T-helper 2 cell treated with Interferon-gamma antibody and Interleukin-4, amounts not matched to agents 5 μg/mL and 100 μg/mL, for 36 hours (primary cell): Measurements from ENCODE around the gene CETP.

Source experiments
- DNase-seq: peaks from one replicate; pipeline ENCODE4 v3.0.0; 2021; ENCODE audit warnings: low spot score
- H3K27ac Mint-ChIP-seq: one replicate; pipeline ENCODE4 v1.8.0; 2021; ENCODE audit warnings: mild to moderate bottlenecking, mixed read lengths
- H3K27me3 Mint-ChIP-seq: one replicate; pipeline ENCODE4 v1.8.0; 2021; ENCODE audit warnings: low read depth, mixed read lengths
- H3K36me3 Mint-ChIP-seq: one replicate; pipeline ENCODE4 v1.8.0; 2021; ENCODE audit warnings: low read depth, mixed read lengths
- H3K4me1 Mint-ChIP-seq: one replicate; pipeline ENCODE4 v1.8.0; 2021; ENCODE audit warnings: low read depth, mixed read lengths
- H3K4me3 Mint-ChIP-seq: one replicate; pipeline ENCODE4 v1.8.0; 2022; ENCODE audit warnings: mild to moderate bottlenecking, moderate library complexity, mixed read lengths
- H3K9me3 Mint-ChIP-seq: one replicate; pipeline ENCODE4 v1.8.0; 2021; ENCODE audit warnings: mixed read lengths

CETP gene

DNA sequence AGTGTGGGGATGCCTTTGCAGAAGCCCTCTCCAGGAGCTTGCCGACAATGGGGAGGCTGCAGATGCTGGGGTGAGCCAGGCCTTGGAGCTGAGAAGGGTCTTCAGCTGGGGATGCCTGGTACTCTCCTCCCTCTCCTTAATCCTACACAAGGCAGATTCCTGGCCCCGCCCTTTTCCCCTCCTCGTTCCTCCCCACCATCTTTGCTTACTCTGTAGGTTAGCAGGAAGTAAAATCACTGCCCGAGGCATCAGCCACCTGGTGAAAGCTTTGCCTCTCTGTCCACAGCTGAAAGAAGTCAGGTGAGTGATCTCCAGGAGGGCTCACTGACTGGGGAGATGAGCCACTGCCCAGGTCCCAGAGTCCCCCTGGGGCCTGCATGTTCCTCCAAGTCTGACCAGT is 66.3 kb downstream of the CETP start:
- no peak overlapping the region for H3K4me3 Mint-ChIP-seq
- peaks cover 31% of the 10 kb centered on the region for H3K4me1 Mint-ChIP-seq
- no peak for DNase-seq

DNA sequence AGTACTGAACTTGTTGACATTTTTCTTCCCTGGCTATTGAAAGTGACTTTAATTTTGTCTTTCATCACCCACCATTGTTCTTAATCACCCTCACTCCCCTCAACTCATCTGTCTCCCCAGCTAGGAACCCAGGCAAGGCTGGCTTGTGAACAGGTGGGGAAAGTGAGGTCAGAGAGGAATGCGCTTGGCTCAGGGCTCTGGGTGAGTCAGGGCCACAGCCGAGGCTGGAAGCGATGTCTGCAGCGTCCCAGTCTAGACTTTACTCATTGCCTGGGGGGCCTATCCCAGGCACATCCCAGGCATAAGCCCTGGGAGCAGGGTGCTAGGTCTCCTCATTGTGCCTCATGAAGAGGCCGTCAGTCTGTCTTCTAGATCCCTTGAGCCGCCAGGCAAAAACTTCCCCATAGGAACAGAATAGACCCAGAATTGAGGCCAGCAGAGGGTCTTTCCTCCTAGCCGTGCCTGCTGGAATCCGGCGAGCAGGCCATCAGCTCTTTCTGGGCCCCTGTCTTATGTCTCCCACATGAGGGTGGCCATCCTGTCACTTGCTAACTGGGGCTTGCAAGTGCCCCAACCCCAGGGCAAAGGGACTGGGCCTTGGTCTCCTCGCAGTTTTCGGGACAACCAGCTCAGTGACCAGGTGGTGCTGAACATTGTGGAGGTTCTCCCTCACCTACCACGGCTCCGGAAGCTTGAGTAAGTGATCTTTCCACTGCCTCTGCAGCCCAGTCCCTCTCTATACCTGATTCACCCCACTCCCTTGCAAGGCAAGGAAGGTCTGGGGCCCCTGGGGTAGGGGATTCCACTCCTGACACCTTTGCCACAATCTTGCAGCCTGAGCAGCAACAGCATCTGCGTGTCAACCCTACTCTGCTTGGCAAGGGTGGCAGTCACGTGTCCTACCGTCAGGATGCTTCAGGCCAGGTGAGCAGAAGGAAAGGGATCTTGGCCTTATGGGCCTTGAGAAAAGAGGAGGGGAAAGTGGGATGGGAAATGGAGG is 67.7 kb downstream of the CETP start:
- peaks cover 23% of the 10 kb centered on the region for H3K4me1 Mint-ChIP-seq
- peaks cover 82% of the 10 kb centered on the region for H3K36me3 Mint-ChIP-seq
- no peaks in the 10 kb centered on the region for H3K9me3 Mint-ChIP-seq
- H3K27ac Mint-ChIP-seq = peak overlapping the region; percentile 46
- H3K27me3 Mint-ChIP-seq = no peaks in the 10 kb centered on the region
- no peak for DNase-seq
- no peak overlapping the region for H3K4me3 Mint-ChIP-seq

More for the DNA sequence above, 66.3 kb downstream of the CETP start:
- Mint-ChIP-seq H3K27me3 (no peaks in the 10 kb centered on the region), H3K27ac (no peak overlapping the region), H3K9me3 (no peaks in the 10 kb centered on the region), H3K36me3 (peaks cover 82% of the 10 kb centered on the region)

DNA sequence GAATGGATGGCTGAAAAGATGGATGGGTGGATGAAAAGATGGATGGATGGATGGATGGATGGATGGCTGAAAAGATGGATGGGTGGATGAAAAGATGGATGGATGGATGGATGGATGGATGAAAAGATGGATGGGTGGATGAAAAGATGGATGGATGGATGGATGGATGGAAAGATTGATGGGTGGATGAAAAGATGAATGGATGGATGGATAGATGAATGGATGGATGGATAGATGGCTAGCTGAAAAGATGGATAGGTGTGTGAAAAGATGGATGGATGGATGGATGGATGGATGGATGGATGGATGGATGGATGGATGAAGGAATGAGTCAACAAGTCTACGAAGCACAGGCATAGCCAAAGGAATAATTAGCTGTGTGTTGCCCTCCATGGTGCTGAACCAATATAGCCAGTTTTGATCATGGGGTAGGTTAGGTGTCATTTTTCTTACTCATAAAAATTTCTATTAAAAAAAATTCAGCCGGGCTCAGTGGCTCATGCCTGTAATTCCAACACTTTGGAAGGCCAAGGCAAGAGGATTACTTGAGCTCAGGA is 68.7 kb downstream of the CETP start:
- Mint-ChIP-seq H3K27me3 (no peaks in the 10 kb centered on the region), H3K27ac (peak overlapping the region; percentile 56), H3K4me3 (no peak overlapping the region), H3K4me1 (peaks cover 27% of the 10 kb centered on the region), H3K9me3 (no peaks in the 10 kb centered on the region), H3K36me3 (peaks cover 84% of the 10 kb centered on the region)
- DNase-seq = no peak

DNA sequence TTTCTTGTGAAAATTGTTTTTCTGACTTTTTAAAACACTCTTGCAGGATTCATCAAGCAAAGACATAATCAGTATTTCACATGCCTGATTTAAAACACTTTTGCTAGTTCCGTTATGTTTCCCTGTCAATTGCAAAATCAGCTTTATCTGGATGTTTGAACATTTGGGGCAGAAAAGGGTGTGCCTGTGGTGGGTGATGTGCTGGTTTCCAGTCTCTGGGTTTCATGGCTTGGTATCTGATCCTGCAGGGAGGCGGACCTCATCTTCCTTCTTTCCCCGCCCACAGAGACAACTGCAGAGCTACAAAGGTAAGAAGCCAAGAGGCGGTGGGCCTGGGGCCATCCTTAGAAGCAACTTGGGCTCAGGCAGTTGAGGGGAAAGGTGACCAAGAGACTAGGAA is 69.4 kb downstream of the CETP start:
- Mint-ChIP-seq H3K4me3 (no peak overlapping the region), H3K27me3 (no peaks in the 10 kb centered on the region), H3K27ac (no peak overlapping the region), H3K4me1 (peaks cover 28% of the 10 kb centered on the region), H3K9me3 (no peaks in the 10 kb centered on the region), H3K36me3 (peaks cover 82% of the 10 kb centered on the region)
- DNase-seq = no peak

DNA sequence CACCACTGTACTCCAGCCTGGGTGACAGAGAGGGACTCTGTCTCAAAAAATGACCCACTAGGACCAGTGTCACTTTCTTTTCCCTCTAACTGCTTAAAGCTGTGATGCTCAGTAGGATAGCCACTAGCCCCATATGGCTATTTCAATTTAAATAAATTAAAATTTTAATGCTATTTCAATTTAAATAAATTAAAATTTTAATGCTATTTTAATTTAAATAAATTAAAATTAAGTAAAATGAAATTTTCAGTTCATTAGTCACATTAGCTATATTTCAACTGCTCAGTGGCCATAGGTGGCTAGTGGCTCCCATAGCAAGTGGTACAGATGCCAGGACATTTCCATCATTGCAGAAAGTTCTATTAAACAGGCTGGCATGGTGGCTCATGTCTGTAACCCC is 70.6 kb downstream of the CETP start:
- no peak for DNase-seq
- Mint-ChIP-seq H3K9me3 (no peaks in the 10 kb centered on the region), H3K27ac (no peak overlapping the region), H3K27me3 (no peaks in the 10 kb centered on the region), H3K36me3 (peaks cover 84% of the 10 kb centered on the region), H3K4me3 (no peak overlapping the region), H3K4me1 (peaks cover 29% of the 10 kb centered on the region)

DNA sequence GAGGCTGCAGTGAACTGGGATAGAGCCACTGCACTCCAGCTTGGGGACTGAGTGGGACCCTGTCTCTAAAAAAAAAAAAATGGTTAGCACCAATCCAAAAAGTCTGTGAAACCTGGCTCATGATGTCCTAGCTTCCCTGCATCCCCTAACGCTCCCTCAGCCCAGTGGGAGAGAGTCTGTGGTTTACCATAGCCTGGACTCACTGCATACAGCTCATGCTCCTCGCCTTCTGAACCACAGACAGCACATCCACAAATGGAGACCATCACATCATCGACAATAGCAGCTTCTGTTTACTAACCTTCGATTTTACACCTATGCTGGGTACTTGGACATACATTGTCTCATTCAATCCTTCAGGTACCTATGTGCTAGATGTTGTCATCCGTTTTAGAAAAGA is 71.2 kb downstream of the CETP start:
- H3K27me3 Mint-ChIP-seq = no peaks in the 10 kb centered on the region
- H3K4me3 Mint-ChIP-seq = no peak overlapping the region
- no peak overlapping the region for H3K27ac Mint-ChIP-seq
- no peak for DNase-seq
- no peaks in the 10 kb centered on the region for H3K9me3 Mint-ChIP-seq
- peaks cover 84% of the 10 kb centered on the region for H3K36me3 Mint-ChIP-seq
- H3K4me1 Mint-ChIP-seq = peaks cover 29% of the 10 kb centered on the region
